D721Med (cell line): Measurements from ENCODE around the gene CBLN1.

ENCODE experiments used
- DNase-seq: peaks from one replicate; pipeline ENCODE4 v3.0.0; 2011; ENCODE audit warnings: low spot score; ENCODE audit not compliant: insufficient read length
- FAIRE-seq: peaks from 2 replicates; lab custom pipeline; 2011; peaks lifted over from hg19 to GRCh38; lab: Jason Lieb, UNC
- CTCF ChIP-seq: IDR thresholded peaks from 2 replicates; pipeline ENCODE4 v1.5.1; 2012; ENCODE audit warnings: mild to moderate bottlenecking, control low read depth; ENCODE audit not compliant: insufficient read depth; ENCODE audit errors: missing control alignments

The CBLN1 gene

DNA sequence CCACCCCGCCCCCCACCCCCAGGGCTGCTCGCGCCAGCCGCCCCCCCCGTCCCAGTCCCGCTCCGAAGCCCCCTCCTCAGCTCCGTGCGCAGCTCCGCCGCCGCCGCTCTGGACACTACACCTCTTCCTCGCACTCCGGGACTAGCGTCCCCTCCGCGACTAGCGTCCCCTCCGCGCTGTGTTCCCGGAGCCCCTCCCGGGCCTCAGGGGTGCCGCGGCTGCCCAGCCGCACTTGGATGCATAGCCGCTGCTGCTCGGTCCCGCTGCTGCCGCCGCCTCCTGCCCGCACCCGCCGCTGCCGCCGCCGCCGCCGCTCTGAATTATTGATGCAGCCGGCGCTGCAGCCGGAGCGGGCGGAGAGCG is at the start of gene CBLN1:
TSS of gene CBLN1 (minus strand) at position 359 of the 363 bp plus-strand sequence. CDS start 373 bp downstream, outside the sequence.
- DNase-seq (no peak), FAIRE-seq (no peak)
- TF ChIP-seq CTCF = no peak

DNA sequence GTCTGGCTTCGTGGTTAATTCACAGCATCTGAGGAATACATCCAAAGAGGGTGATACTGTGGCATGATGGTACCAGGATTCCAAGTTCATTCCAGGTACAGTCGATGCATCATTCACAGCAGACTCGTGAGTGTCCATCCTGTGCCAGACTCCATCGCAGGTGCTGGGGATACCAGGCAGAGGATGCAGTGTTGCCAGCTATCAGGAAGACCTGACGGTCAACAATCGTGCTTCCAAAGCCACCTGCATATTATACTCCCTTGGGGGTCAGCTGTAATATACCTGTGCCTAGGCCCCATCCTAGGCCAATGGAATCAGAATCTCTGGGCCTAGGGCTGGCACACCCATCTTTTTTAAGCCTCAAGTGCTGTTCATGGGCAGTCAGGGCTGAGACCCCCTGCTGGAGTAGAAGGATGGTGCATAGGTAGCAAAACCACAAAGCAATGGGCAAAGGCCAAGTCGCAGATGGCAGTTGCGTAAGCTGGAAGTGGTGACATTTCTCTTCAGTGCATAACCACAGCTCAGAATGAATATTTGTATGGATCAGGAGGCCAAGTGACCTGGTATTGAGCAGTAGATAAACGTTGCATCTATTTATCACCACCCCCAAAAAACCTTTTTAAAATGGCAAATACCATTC is 49.0 kb upstream of the CBLN1 start:
- no peak for FAIRE-seq
- TF ChIP-seq CTCF = no peak
- DNase-seq = no peak

DNA sequence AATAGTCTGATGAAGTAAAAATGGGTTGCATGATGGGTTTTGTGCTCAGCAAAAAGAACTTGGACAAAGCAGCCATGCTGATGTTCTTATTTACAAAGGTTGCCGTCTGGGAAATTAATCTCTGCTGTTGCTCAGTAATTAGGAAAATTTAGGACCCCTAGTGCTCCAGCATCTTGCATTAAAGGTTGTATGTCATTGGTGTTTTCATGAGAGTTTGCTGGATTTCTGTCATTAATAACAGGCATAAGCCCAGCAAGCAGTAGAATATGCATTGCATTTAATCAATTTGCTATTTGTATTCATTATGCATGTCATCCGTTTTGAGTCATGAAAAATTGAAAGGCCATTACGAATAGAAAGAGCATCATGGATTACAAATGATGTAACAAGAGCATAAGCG is 46.7 kb upstream of the CBLN1 start:
- no peak for TF ChIP-seq CTCF
- FAIRE-seq = no peak
- no peak for DNase-seq

- no peak for DNase-seq
- no peak for FAIRE-seq
- no peak for TF ChIP-seq CTCF
Observed at GRCh38 chr16:49327466-49327865, 45.8 kb upstream of the CBLN1 start.

DNA sequence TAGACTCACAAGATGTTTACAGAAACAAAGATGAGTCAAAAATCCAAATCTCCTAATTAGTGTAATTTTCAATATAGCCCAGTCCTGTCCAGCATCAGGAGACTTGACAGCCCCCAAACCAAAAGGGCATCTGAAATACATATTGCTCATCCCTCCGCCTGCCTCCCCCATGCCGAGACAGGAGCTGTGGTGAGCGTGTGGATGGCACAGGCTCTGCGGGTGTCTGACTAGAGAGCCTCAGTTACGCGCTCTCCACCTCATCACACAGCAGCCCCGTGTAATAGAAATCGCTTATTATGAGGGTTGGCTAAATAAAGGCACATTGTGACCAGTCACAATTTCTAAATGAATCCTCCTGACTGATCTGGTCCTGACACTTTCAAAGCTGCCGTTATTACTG is 43.1 kb upstream of the CBLN1 start:
- no peak for TF ChIP-seq CTCF
- FAIRE-seq (no peak), DNase-seq (no peak)

GRCh38 chr16:49315602-49316001 is 34.0 kb upstream of the CBLN1 start:
- DNase-seq = no peak
- TF ChIP-seq CTCF = no peak
- no peak for FAIRE-seq

- FAIRE-seq (no peak), DNase-seq (no peak)
- no peak for TF ChIP-seq CTCF
Observed at GRCh38 chr16:49312389-49312985, 30.8 kb upstream of the CBLN1 start.
